IMR-90 (cell line): ENCODE measurements around the gene MCM8. TPM values are rescaled to one million over a fixed set of nuclear protein-coding genes. Genes with fewer than 3 reads are reported as not detected.

Experiments
- ATAC-seq: fragments of 200-7000 bp; cut with Tn5 transposase; 2 replicates; pipeline ENCODE4 v1.9.1; 2020; ENCODE audit warnings: low read depth, mild to moderate bottlenecking, moderate library complexity
- BruUV-seq: library from RNA; stranded (reverse); fragments of 400-500 nt; replicated peaks from 2 replicates; lab custom pipeline; 2021; lab: Mats Ljungman, UMichigan
- CTCF ChIA-PET: fragments of 300-600 bp; formaldehyde crosslinking; extraction: SDS; loops from one replicate; lab custom pipeline; 2021; ENCODE audit warnings: antibody characterized with exemption; lab: Yijun Ruan, JAX
- POLR2A ChIA-PET: fragments of 300-600 bp; sonication (Branson Sonifier 250); formaldehyde crosslinking; loops from one replicate; lab custom pipeline; 2022; ENCODE audit warnings: antibody characterized with exemption; ENCODE audit not compliant: unreplicated experiment; lab: Charles Lee
- DNase-seq: peaks from one replicate; pipeline ENCODE4 v3.0.0; 2013
- H2AFZ ChIP-seq: replicated peaks from 2 replicates; pipeline ENCODE3; 2013; ENCODE audit warnings: low read length, mild to moderate bottlenecking; ENCODE audit not compliant: poor library complexity
- H2AK5ac ChIP-seq: 2 replicates; pipeline ENCODE4 v1.6.1; 2013; ENCODE audit warnings: low read depth, low read length, inconsistent platforms
- H2AK9ac ChIP-seq: replicated peaks from 2 replicates; pipeline ENCODE3; 2013; ENCODE audit warnings: mild to moderate bottlenecking, low read depth, low read length, moderate library complexity; ENCODE audit not compliant: poor library complexity
- H2BK120ac ChIP-seq: 2 replicates; pipeline ENCODE4 v1.6.1; 2013; ENCODE audit warnings: low read depth, low read length, inconsistent platforms
- H2BK15ac ChIP-seq: 3 replicates; pipeline ENCODE4 v1.6.1; 2013; ENCODE audit warnings: low read depth, low read length, inconsistent platforms
- H2BK20ac ChIP-seq: 2 replicates; pipeline ENCODE4 v1.6.1; 2013; ENCODE audit warnings: low read depth, mild to moderate bottlenecking, inconsistent platforms, low read length, moderate library complexity
- H2BK5ac ChIP-seq: 2 replicates; pipeline ENCODE4 v1.6.1; 2013; ENCODE audit warnings: mild to moderate bottlenecking, low read depth, low read length, inconsistent platforms; ENCODE audit not compliant: poor library complexity, severe bottlenecking
- H3K14ac ChIP-seq: replicated peaks from 2 replicates; pipeline ENCODE4 v1.6.1; 2013; ENCODE audit warnings: low read depth, low read length, inconsistent platforms
- H3K18ac ChIP-seq: 2 replicates; pipeline ENCODE4 v1.6.1; 2013; ENCODE audit warnings: low read depth, low read length, control low read depth
- H3K23ac ChIP-seq: 2 replicates; pipeline ENCODE4 v1.6.1; 2013; ENCODE audit warnings: low read depth, low read length, inconsistent platforms
- H3K27ac ChIP-seq: 2 replicates; pipeline ENCODE4 v1.5.1; 2013; ENCODE audit warnings: mild to moderate bottlenecking, control low read depth, low read length; ENCODE audit not compliant: insufficient read depth
- H3K27me3 ChIP-seq: 2 replicates; pipeline ENCODE4 v1.6.1; 2013; ENCODE audit warnings: low read length; ENCODE audit not compliant: control insufficient read depth, insufficient read depth
- H3K36me3 ChIP-seq: 2 replicates; pipeline ENCODE4 v1.6.1; 2013; ENCODE audit warnings: low read length, mixed read lengths; ENCODE audit not compliant: control insufficient read depth, insufficient read depth
- H3K4ac ChIP-seq: 2 replicates; pipeline ENCODE4 v1.6.1; 2013; ENCODE audit warnings: low read depth, low read length, inconsistent platforms
- H3K4me1 ChIP-seq: 2 replicates; pipeline ENCODE4 v1.6.1; 2013; ENCODE audit warnings: low read length, mixed read lengths; ENCODE audit not compliant: control insufficient read depth, insufficient read depth
- H3K4me2 ChIP-seq: 2 replicates; pipeline ENCODE4 v1.6.1; 2013; ENCODE audit warnings: low read depth, mild to moderate bottlenecking, control low read depth, low read length, moderate library complexity
- H3K4me3 ChIP-seq: 2 replicates; pipeline ENCODE4 v1.5.1; 2013; ENCODE audit warnings: low read depth, mild to moderate bottlenecking, control low read depth, low read length, moderate library complexity; ENCODE audit not compliant: insufficient read depth
- H3K56ac ChIP-seq: 2 replicates; pipeline ENCODE4 v1.6.1; 2013; ENCODE audit warnings: low read length, inconsistent platforms; ENCODE audit not compliant: insufficient read depth; ENCODE audit errors: extremely low read depth
- H3K79me1 ChIP-seq, 2 experiments: 2 replicates each; pipeline ENCODE4 v1.6.1; 2013; ENCODE audit warnings: low read length in 2 of 2, inconsistent platforms in 1 of 2, low read depth in 1 of 2
- H3K9ac ChIP-seq: 2 replicates; pipeline ENCODE4 v1.6.1; 2013; ENCODE audit warnings: low read depth, low read length, control low read depth
- H3K9me1 ChIP-seq: 2 replicates; pipeline ENCODE4 v1.6.1; 2013; ENCODE audit warnings: low read length, inconsistent platforms; ENCODE audit not compliant: insufficient read depth
- H3K9me3 ChIP-seq: 2 replicates; pipeline ENCODE4 v1.6.1; 2013; ENCODE audit warnings: low read length; ENCODE audit not compliant: control insufficient read depth, insufficient read depth
- H4K20me1 ChIP-seq: 2 replicates; pipeline ENCODE4 v1.6.1; 2013; ENCODE audit warnings: low read length, inconsistent platforms; ENCODE audit not compliant: insufficient read depth
- H4K5ac ChIP-seq: 2 replicates; pipeline ENCODE4 v1.6.1; 2013; ENCODE audit warnings: mild to moderate bottlenecking, low read depth, low read length, control low read depth
- H4K8ac ChIP-seq, 2 experiments: 2 replicates each; pipeline ENCODE4 v1.6.1; 2013; ENCODE audit warnings: low read depth in 2 of 2, low read length in 2 of 2, control low read depth in 1 of 2, inconsistent platforms in 1 of 2
- H4K91ac ChIP-seq: 2 replicates; pipeline ENCODE4 v1.6.1; 2013; ENCODE audit warnings: low read depth, low read length, inconsistent platforms; ENCODE audit not compliant: insufficient read depth
- BHLHE40 ChIP-seq: fragments of 150-350 bp; IDR thresholded peaks from 2 replicates; pipeline ENCODE4 v1.6.1; 2016; ENCODE audit warnings: mild to moderate bottlenecking, low read depth, low read length
- CEBPB ChIP-seq: IDR thresholded peaks from 2 replicates; pipeline ENCODE4 v1.6.1; 2012; ENCODE audit warnings: low read depth, low read length, improper control_type of control experiment
- CHD1 ChIP-seq: IDR thresholded peaks from 2 replicates; pipeline ENCODE4 v1.6.1; 2012; ENCODE audit warnings: low read depth, low read length, improper control_type of control experiment
- FOS ChIP-seq: fragments of 150-350 bp; IDR thresholded peaks from 2 replicates; pipeline ENCODE4 v1.6.1; 2016; ENCODE audit warnings: low read depth, low read length
- MAZ ChIP-seq: IDR thresholded peaks from 2 replicates; pipeline ENCODE4 v1.6.1; 2012; ENCODE audit warnings: low read depth, mild to moderate bottlenecking, low read length, improper control_type of control experiment, moderate library complexity, borderline replicate concordance
- NFE2L2 ChIP-seq: fragments of 150-350 bp; IDR thresholded peaks from 2 replicates; pipeline ENCODE4 v1.6.1; 2016; ENCODE audit warnings: low read depth, mild to moderate bottlenecking, low read length
- POLR2A ChIP-seq: IDR thresholded peaks from 2 replicates; pipeline ENCODE4 v1.6.1; 2012; ENCODE audit warnings: mild to moderate bottlenecking, low read depth, low read length
- RAD21 ChIP-seq: IDR thresholded peaks from 2 replicates; pipeline ENCODE4 v1.6.1; 2012; ENCODE audit warnings: low read length, improper control_type of control experiment
- RCOR1 ChIP-seq: IDR thresholded peaks from 2 replicates; pipeline ENCODE4 v1.6.1; 2012; ENCODE audit warnings: mild to moderate bottlenecking, low read length, improper control_type of control experiment; ENCODE audit not compliant: insufficient replicate concordance
- RFX5 ChIP-seq: IDR thresholded peaks from 2 replicates; pipeline ENCODE4 v1.8.0; 2012; ENCODE audit warnings: low read depth, mild to moderate bottlenecking, low read length, moderate library complexity
- SMC3 ChIP-seq: fragments of 150-350 bp; IDR thresholded peaks from 2 replicates; pipeline ENCODE4 v1.6.1; 2016; ENCODE audit warnings: low read depth, mild to moderate bottlenecking, antibody characterized with exemption, low read length, moderate library complexity
- WGBS, 2 experiments: methylation state at CpG; one replicate each; pipeline versions ENCODE4 v1.1.5 to v1.1.7; 2013; ENCODE audit warnings: missing lambda C conversion rate in 2 of 2; ENCODE audit not compliant: insufficient read length in 1 of 2; ENCODE audit errors: extremely low coverage in 2 of 2; 5-methylcytosine and 5-hydroxymethylcytosine counted together
- dilution Hi-C: fragments of 300-500 bp; cut with HindIII; formaldehyde crosslinking; loops from one replicate; pipeline ENCODE4 v1.14.3; 2018; ENCODE audit warnings: low sequenced_read_pairs; ENCODE audit not compliant: unreplicated experiment
- in situ Hi-C: fragments of 300-500 bp; cut with MboI; formaldehyde crosslinking; loops from 3 replicates; pipeline ENCODE4 v1.14.3; 2019; ENCODE audit warnings: low sequenced_read_pairs, inconsistent platforms, mixed read lengths
- intact Hi-C: fragments of 100-400 bp; cut with micrococcal nuclease; formaldehyde crosslinking; loops from 2 replicates; pipeline ENCODE4 v1.10.0; 2022
- polyA plus RNA-seq, 3 experiments: library from polyadenylated mRNA; depleted of rRNA; stranded (reverse); fragments of >200 nt; gene quantifications; 2 replicates each; pipeline ENCODE4 v1.2.3, GENCODE V29; 2012; ENCODE audit warnings: low replicate concordance in 1 of 3
- total RNA-seq: library from RNA; depleted of rRNA; stranded (reverse); fragments of >200 nt; gene quantifications from 2 replicates; pipeline ENCODE4 v1.2.3, GENCODE V29; 2012
- TF ChIP-seq, protein P1 (sequence below): conservative IDR thresholded peaks from 2 replicates; pipeline ENCODE4 v1.5.1; 2012; ENCODE audit warnings: mild to moderate bottlenecking, low read depth, low read length, improper control_type of control experiment
- TF ChIP-seq, protein P2 (sequence below): fragments of 150-350 bp; IDR thresholded peaks from 2 replicates; pipeline ENCODE4 v1.6.1; 2017; ENCODE audit warnings: mild to moderate bottlenecking, antibody characterized with exemption, low read length, low read depth

The MCM8 gene
- total and polyA plus RNA-seq, 2 of the 4 experiments (the other 2 are of a cell fraction) = 4.2 to 11.5 TPM

DNA sequence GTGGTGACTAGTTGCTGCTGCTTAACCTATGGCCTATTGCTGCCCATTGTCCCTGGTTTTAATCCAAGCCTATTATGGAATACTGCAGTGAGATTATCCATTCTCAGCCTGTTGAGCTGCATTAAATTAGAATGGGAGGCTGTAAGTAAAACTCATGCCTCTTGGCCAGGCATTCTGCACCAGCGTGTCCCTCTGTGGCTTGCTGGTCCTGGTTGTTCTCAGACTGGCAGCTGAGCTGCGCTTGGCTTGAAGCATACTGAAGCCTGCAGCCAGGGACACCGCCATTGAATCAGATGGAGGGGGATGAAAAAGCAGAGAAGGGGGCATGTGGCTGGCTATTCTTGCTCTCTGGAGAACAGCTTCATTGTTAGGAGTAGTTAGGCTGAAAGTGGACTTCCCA lies 87.8 kb downstream of the MCM8 start:
- Histone ChIP-seq H3K18ac (no peak overlapping the region), H4K20me1 (peaks cover 4% of the 10 kb centered on the region; the same call in 1 of the 2 replicates), H3K14ac (no peak overlapping the region), H3K27ac (no peak overlapping the region), H3K79me1 (peaks cover 12 to 16% of the 10 kb centered on the region in 2 experiments), H4K5ac (no peak overlapping the region), H3K4me1 (peaks cover 6% of the 10 kb centered on the region), H3K56ac (no peak overlapping the region), H3K36me3 (peaks cover 49% of the 10 kb centered on the region), H2BK20ac (no peak overlapping the region), H2BK5ac (no peak overlapping the region), H2AK9ac (no peak overlapping the region), H2BK120ac (no peak overlapping the region), H3K4me2 (no peak overlapping the region), H2AK5ac (no peak overlapping the region), H3K9me3 (no peaks in the 10 kb centered on the region), H3K27me3 (no peaks in the 10 kb centered on the region), H3K23ac (no peak overlapping the region), H3K9me1 (peaks cover 8% of the 10 kb centered on the region), H2AFZ (no peak overlapping the region), H3K4ac (no peak overlapping the region), H3K9ac (no peak overlapping the region), H4K91ac (no peak overlapping the region), H2BK15ac (no peak overlapping the region), H4K8ac (no peak overlapping the region), H3K4me3 (no peak overlapping the region)
- CTCF ChIA-PET = interaction anchor here (0.7 kb wide), 1 partner anchor 14 kb away, joined by 3 read pairs; no protein-coding TSS in a partner anchor
- TF ChIP-seq CHD1 (no peak), CEBPB (no peak), NFE2L2 (no peak), RAD21 (no peak), RCOR1 (no peak), BHLHE40 (no peak), MAZ (no peak), FOS (no peak), POLR2A (no peak), SMC3 (no peak), RFX5 (no peak)
- TF ChIP-seq, protein P1, sequence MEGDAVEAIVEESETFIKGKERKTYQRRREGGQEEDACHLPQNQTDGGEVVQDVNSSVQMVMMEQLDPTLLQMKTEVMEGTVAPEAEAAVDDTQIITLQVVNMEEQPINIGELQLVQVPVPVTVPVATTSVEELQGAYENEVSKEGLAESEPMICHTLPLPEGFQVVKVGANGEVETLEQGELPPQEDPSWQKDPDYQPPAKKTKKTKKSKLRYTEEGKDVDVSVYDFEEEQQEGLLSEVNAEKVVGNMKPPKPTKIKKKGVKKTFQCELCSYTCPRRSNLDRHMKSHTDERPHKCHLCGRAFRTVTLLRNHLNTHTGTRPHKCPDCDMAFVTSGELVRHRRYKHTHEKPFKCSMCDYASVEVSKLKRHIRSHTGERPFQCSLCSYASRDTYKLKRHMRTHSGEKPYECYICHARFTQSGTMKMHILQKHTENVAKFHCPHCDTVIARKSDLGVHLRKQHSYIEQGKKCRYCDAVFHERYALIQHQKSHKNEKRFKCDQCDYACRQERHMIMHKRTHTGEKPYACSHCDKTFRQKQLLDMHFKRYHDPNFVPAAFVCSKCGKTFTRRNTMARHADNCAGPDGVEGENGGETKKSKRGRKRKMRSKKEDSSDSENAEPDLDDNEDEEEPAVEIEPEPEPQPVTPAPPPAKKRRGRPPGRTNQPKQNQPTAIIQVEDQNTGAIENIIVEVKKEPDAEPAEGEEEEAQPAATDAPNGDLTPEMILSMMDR = no peak
- TF ChIP-seq, protein P2, sequence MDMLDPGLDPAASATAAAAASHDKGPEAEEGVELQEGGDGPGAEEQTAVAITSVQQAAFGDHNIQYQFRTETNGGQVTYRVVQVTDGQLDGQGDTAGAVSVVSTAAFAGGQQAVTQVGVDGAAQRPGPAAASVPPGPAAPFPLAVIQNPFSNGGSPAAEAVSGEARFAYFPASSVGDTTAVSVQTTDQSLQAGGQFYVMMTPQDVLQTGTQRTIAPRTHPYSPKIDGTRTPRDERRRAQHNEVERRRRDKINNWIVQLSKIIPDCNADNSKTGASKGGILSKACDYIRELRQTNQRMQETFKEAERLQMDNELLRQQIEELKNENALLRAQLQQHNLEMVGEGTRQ = no peak
- WGBS, 2 experiments = no CpG with 5 or more reads among the region's 3 CpGs
- intact Hi-C loops = no loop called here
- in situ Hi-C loops = no loop called here
- dilution Hi-C loops = no loop called here
- POLR2A ChIA-PET = no interaction called here
- ATAC-seq = no peak
- BruUV-seq = no TSS peak
- no peak for DNase-seq
